Posterior cingulate gyrus (tissue), 11 donors: ENCODE measurements around the gene SLC11A1.

Experiments
- DNase-seq, 10 donors: peaks; one replicate each; pipeline versions ENCODE4 v3.0.0 to v3.0.0-alpha.2; 2020 to 2021; ENCODE audit warnings: mixed read lengths in 3 of 10
- intact Hi-C: fragments of 100-400 bp; cut with DNase I; formaldehyde crosslinking; loops from one replicate; pipeline ENCODE4 v1.15.1; 2023

The SLC11A1 gene

GRCh38 chr2:218363736-218364135 is 18.3 kb upstream of the SLC11A1 start:
- peak in 1 of 10 donors; percentile 9 for DNase-seq
- intact Hi-C loops = no loop called here

- intact Hi-C loops = no loop called here
- DNase-seq = peak in 3 of 10 donors; percentile 16 to 48 (median 20)
These were observed 17.9 kb upstream of the SLC11A1 start for GRCh38 chr2:218364196-218364595.

- intact Hi-C loops = no loop called here
- DNase-seq = peak in 3 of 10 donors; percentile 30 to 69 (median 31)
These were observed 15.3 kb upstream of the SLC11A1 start for GRCh38 chr2:218366621-218367414.

- peak; percentile 44 to 94 (median 66) for DNase-seq
- intact Hi-C loops = no loop called here
These were observed 14.5 kb upstream of the SLC11A1 start for GRCh38 chr2:218367415-218368149.

DNA sequence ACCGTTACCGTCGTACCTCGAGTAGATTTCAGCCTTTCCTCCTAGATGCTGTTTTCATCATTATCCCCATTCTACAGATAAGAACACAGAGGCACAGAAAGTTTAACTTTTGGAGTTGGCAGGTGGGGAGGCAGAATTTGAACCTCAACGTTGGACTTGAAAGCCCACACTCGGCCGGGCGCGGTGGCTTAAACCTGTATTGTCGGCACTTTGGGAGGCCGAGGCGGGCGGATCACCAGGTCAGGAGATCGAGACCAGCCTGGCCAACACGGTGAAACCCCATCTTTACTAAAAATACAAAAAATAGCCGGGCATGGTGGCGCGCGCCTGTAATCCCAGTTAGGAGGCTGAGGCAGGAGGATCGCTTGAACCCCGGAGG is 13.9 kb upstream of the SLC11A1 start:
- peak in 3 of 10 donors; percentile 51 to 80 (median 76) for DNase-seq
- intact Hi-C loops = no loop called here

DNA sequence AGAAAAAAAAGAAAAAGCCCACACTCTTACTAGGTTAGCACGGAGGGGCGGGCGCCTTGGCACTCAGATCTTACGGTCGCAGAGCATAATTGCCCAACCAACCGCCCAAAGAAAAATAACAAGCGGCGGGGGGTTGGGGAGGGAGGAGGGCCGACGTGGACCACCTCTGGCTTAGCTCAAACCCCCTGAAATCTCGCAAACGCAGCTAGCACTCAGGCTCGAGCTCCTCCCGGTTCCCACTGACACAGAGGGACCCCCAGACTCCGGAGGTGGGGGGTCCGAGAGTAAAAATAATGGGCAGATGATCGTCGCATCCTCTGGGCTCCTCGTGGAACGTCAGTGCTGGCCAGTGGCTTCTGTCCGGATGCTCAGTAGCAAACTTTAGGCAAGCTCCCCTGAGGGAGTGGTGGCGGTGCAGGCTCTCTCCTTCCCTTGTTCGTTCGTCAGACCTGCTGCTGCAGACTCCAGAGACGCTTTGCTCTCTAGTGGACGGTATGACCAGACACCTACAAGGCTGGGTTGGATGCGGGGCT is 13.4 kb upstream of the SLC11A1 start:
- DNase-seq = peak in 4 of 10 donors; percentile 18 to 84 (median 70)
- intact Hi-C loops = no loop called here

GRCh38 chr2:218369330-218369729 is 12.7 kb upstream of the SLC11A1 start:
- DNase-seq = peak in 3 of 10 donors; percentile 8 to 48 (median 17)
- intact Hi-C loops = no loop called here

- DNase-seq = peak in 6 of 10 donors; percentile 23 to 91 (median 60)
These were observed 11.5 kb upstream of the SLC11A1 start for GRCh38 chr2:218370410-218371063.

GRCh38 chr2:218371983-218372350 is 10.1 kb upstream of the SLC11A1 start:
- intact Hi-C loops = no loop called here
- DNase-seq = peak in 1 of 10 donors; percentile 18

More at GRCh38 chr2:218370410-218371063, 11.5 kb upstream of the SLC11A1 start:
- intact Hi-C loops = no loop called here

GRCh38 chr2:218374795-218375194 is 7.3 kb upstream of the SLC11A1 start:
- intact Hi-C loops = no loop called here
- DNase-seq = peak in 2 of 10 donors; percentile 29 to 36

DNA sequence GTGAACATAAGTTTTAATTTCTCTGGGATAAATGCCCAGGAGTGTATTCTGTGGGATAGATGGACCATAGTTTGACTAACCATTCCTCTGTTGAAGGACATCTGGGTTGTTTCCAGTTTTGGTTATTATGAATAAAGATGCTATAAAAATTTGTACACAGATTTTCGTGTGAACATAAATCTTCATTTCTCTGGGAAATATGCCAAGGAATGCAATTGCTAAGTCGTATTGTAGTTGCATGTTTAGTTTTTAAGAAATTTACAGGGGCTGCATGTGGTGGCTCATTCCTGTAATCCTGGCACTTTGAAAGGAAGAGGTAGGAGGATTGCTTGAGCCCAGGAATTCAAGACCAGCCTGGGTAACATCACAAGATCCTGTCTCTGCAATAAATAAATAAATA is 6.9 kb upstream of the SLC11A1 start:
- intact Hi-C loops = no loop called here
- no peak for DNase-seq

- intact Hi-C loops = no loop called here
- no peak for DNase-seq
These were observed 4.0 kb upstream of the SLC11A1 start for GRCh38 chr2:218378053-218378452.

GRCh38 chr2:218382785-218383184 is 712 bp downstream of the SLC11A1 start:
- intact Hi-C loops = no loop called here

GRCh38 chr2:218383892-218384519 is 1.9 kb downstream of the SLC11A1 start:
- DNase-seq = no peak
- intact Hi-C loops = no loop called here

More at GRCh38 chr2:218382785-218383184, 712 bp downstream of the SLC11A1 start:
- no peak for DNase-seq

GRCh38 chr2:218384975-218385374 is 2.9 kb downstream of the SLC11A1 start:
- intact Hi-C loops = no loop called here
- peak in 1 of 10 donors; percentile 58 for DNase-seq

GRCh38 chr2:218386505-218387368 is 4.7 kb downstream of the SLC11A1 start:
- intact Hi-C loops = no loop called here
- DNase-seq = no peak

GRCh38 chr2:218387369-218388194 is 5.5 kb downstream of the SLC11A1 start:
- peak in 2 of 10 donors; percentile 79 to 90 for DNase-seq
- intact Hi-C loops = no loop called here
